Effector memory CD4-positive, alpha-beta T cell (primary cell): Measurements from ENCODE around the gene IGF2BP2.
"Not testable (repeated sequence)": the region's sequence is repeated elsewhere in the genome, so short reads cannot be mapped to it uniquely, and the experiment has no call there.

Source experiments
- DNase-seq, 3 donors: peaks; one replicate each; pipeline ENCODE4 v3.0.0-alpha.2; 2020
- H3K27ac ChIP-seq: 2 replicates; pipeline ENCODE4 v1.7.0; 2013; ENCODE audit warnings: mild to moderate bottlenecking, low read length, moderate library complexity; ENCODE audit not compliant: insufficient read depth, poor library complexity, severe bottlenecking
- H3K27me3 ChIP-seq: replicated peaks from 2 replicates; pipeline ENCODE4 v1.7.0; 2013; ENCODE audit warnings: mild to moderate bottlenecking, low read length; ENCODE audit not compliant: insufficient read depth, control insufficient read depth, poor library complexity, severe bottlenecking
- H3K36me3 ChIP-seq: 2 replicates; pipeline ENCODE4 v1.7.0; 2013; ENCODE audit warnings: mild to moderate bottlenecking, low read length, moderate library complexity; ENCODE audit not compliant: control insufficient read depth, insufficient read depth
- H3K4me1 ChIP-seq: 2 replicates; pipeline ENCODE4 v1.7.0; 2013; ENCODE audit warnings: low read length, mild to moderate bottlenecking; ENCODE audit not compliant: control insufficient read depth, insufficient read depth, poor library complexity, severe bottlenecking
- H3K4me3 ChIP-seq: 2 replicates; pipeline ENCODE4 v1.7.0; 2013; ENCODE audit warnings: low read length, low read depth, mild to moderate bottlenecking; ENCODE audit not compliant: insufficient read depth, poor library complexity, severe bottlenecking
- H3K9me3 ChIP-seq: 2 replicates; pipeline ENCODE4 v1.7.0; 2013; ENCODE audit warnings: mild to moderate bottlenecking, low read length, moderate library complexity; ENCODE audit not compliant: control insufficient read depth

Gene IGF2BP2

GRCh38 chr3:185680231-185680630, 144.6 kb downstream of the IGF2BP2 start:
- Histone ChIP-seq H3K4me1 (no peaks in the 10 kb centered on the region), H3K36me3 (no peaks in the 10 kb centered on the region)
- DNase-seq = no peak

GRCh38 chr3:185678027-185678426, 146.8 kb downstream of the IGF2BP2 start:
- H3K9me3 ChIP-seq = no peaks in the 10 kb centered on the region
- H3K4me1 ChIP-seq = no peaks in the 10 kb centered on the region
- H3K27me3 ChIP-seq = no peaks in the 10 kb centered on the region
- no peak for DNase-seq
- no peaks in the 10 kb centered on the region for H3K36me3 ChIP-seq
- H3K4me3 ChIP-seq = no peak overlapping the region
- no peak overlapping the region for H3K27ac ChIP-seq

More at GRCh38 chr3:185680231-185680630, 144.6 kb downstream of the IGF2BP2 start:
- Histone ChIP-seq H3K27ac (no peak overlapping the region), H3K27me3 (no peaks in the 10 kb centered on the region), H3K4me3 (no peak overlapping the region), H3K9me3 (no peaks in the 10 kb centered on the region)

DNA sequence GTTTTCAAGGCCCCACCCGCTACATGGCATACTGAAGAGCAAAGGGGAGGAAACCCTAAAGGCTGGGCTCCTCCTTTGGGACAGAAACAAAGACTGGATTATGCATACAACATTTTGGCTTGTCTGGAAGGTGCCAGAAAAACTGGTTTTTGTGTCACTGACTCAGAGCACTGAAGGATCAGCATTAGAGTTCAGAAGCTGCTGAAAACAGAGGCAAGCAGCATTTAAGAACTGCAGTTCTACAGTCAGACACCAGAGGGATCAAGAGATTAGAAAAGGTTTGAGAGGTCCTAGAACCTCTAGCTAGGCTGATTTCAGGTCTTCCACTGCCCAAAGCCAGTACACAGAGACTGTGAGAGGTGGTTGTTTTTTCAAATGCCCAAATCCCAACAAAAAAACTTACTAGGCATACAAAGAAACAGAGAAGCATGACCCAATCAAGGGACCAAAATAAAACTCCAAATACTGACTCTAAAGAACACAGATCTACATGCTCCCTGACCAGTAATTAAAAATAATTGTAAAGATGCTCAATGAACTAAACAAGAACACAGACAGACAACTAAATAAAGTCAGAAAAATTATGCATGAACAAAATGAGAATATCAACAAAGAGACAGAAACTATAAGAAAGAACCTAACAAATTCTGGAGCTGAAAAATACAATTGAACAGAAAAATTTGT, 147.6 kb downstream of the IGF2BP2 start:
- no peak for DNase-seq

GRCh38 chr3:185667574-185667973, 157.3 kb downstream of the IGF2BP2 start:
- no peaks in the 10 kb centered on the region for H3K4me1 ChIP-seq
- DNase-seq = no peak
- no peaks in the 10 kb centered on the region for H3K36me3 ChIP-seq
- peaks cover 4% of the 10 kb centered on the region for H3K27me3 ChIP-seq
- H3K27ac ChIP-seq = no peak overlapping the region
- H3K9me3 ChIP-seq = no peaks in the 10 kb centered on the region
- H3K4me3 ChIP-seq = no peak overlapping the region

More for the DNA sequence above, 147.6 kb downstream of the IGF2BP2 start:
- Histone ChIP-seq H3K9me3 (no peaks in the 10 kb centered on the region), H3K27ac (no peak overlapping the region), H3K36me3 (no peaks in the 10 kb centered on the region), H3K27me3 (no peaks in the 10 kb centered on the region), H3K4me3 (no peak overlapping the region), H3K4me1 (no peaks in the 10 kb centered on the region)

DNA sequence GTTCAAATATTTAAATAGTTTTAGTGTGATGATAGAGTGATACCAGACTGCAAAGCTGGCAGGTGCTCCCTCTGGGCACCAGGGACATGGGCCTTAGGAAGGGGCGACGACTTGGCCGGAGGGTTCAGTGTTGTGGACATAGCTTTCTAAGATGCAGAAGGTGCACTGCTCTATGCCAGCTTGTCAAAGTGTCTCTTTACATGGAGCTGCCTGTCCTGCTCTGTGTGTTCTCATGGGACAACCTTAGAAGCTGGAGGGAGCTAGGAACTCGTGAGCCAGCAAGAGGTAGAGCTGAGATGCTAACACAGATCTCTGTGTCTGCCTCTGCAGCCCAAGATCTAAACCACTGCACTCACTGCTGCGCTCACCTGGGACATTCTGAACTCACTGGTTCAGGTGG, 160.9 kb downstream of the IGF2BP2 start:
- Histone ChIP-seq H3K27me3 (peaks cover 4% of the 10 kb centered on the region), H3K27ac (no peak overlapping the region), H3K4me1 (no peaks in the 10 kb centered on the region), H3K4me3 (no peak overlapping the region), H3K36me3 (no peaks in the 10 kb centered on the region), H3K9me3 (no peaks in the 10 kb centered on the region)
- DNase-seq = no peak

- no peak overlapping the region for H3K4me3 ChIP-seq
- H3K4me1 ChIP-seq = no peaks in the 10 kb centered on the region
- H3K36me3 ChIP-seq = no peaks in the 10 kb centered on the region
- H3K27me3 ChIP-seq = peaks cover 4% of the 10 kb centered on the region
- no peak overlapping the region for H3K27ac ChIP-seq
- no peaks in the 10 kb centered on the region for H3K9me3 ChIP-seq
- DNase-seq = no peak
Observed at GRCh38 chr3:185661772-185662171, 163.1 kb downstream of the IGF2BP2 start.

DNA sequence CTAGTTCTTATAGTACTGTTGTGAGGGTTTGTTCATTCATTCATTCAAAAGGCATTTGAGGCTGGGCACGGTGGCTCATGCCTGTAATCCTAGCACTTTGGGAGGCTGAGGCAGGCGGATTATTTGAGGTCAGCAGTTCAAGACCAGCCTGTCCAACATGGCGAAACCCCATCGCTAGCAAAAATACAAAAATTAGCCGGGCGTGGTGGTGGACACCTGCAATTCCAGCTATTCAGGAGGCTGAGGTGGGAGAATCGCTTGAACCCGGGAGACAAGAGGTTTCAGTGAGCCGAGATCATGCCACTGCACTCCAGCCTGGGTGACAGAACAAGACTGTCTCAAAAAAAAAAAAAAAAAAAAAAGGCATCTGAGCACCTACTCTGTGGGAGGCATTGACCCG, 163.5 kb downstream of the IGF2BP2 start:
- H3K4me1 ChIP-seq, DNase-seq, H3K36me3 ChIP-seq, H3K27me3 ChIP-seq, H3K9me3 ChIP-seq, H3K4me3 ChIP-seq, H3K27ac ChIP-seq: not testable (repeated sequence)

GRCh38 chr3:185659942-185660921, 164.6 kb downstream of the IGF2BP2 start:
- Histone ChIP-seq H3K27ac (no peak overlapping the region), H3K4me1 (no peaks in the 10 kb centered on the region), H3K9me3 (no peaks in the 10 kb centered on the region), H3K36me3 (no peaks in the 10 kb centered on the region), H3K4me3 (no peak overlapping the region), H3K27me3 (peaks cover 4% of the 10 kb centered on the region)
- peak; percentile 6 to 36 (median 11) for DNase-seq

DNA sequence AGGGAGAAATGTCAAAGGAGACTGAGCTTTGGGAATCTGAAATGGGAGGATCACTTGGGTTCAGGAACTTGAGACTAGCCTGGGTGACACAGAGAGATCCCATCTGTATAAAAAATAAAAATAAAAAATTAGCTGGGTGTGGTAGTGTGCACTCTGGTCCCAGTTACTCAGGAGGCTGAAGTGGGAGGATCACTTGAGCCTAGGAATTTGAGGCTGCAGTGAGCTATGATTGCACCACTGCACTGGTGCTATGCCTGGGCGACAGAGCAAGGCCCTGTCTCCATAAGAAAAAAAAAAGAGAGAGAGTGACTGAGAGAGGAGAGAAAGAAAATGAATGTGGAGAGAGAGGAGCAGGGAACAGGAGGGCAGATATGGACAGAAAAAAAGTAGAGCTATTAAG, 165.9 kb downstream of the IGF2BP2 start:
- Histone ChIP-seq H3K4me1 (no peaks in the 10 kb centered on the region), H3K36me3 (no peaks in the 10 kb centered on the region), H3K27ac (no peak overlapping the region), H3K9me3 (no peaks in the 10 kb centered on the region), H3K4me3 (no peak overlapping the region), H3K27me3 (peaks cover 1% of the 10 kb centered on the region)
- DNase-seq = no peak

DNA sequence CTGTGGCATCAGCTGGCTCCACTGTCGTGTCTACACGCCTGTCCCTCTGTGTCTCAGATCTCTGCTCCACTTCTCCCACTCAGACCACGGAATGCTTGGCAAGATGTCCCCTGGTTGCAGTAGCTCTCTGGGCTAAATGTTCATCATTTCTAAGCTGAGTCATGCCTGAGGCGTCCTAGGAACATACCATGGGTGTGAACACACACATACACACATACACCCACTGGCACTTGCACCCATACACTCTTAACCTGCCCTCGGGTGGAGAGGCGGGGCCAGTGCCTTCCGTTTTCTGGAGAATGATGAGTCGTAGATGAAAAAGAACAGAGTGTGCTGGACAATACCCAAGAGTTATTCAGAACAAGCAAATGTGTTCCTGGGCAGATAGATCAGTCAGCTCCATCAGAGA, 166.3 kb downstream of the IGF2BP2 start:
- H3K36me3 ChIP-seq = no peaks in the 10 kb centered on the region
- no peak overlapping the region for H3K27ac ChIP-seq
- H3K4me1 ChIP-seq = no peaks in the 10 kb centered on the region

More for the DNA sequence above, 166.3 kb downstream of the IGF2BP2 start:
- DNase-seq = no peak
- no peaks in the 10 kb centered on the region for H3K9me3 ChIP-seq
- no peaks in the 10 kb centered on the region for H3K27me3 ChIP-seq
- H3K4me3 ChIP-seq = no peak overlapping the region
